Transverse colon (tissue), 4 donors: ENCODE measurements around the gene HHIPL2. TPM values are rescaled to one million over a fixed set of nuclear protein-coding genes. Genes with fewer than 3 reads are reported as not detected.

Source experiments
- DNase-seq: peaks from one replicate; pipeline ENCODE4 v3.0.0-alpha.2; 2019
- H3K27ac ChIP-seq, 4 donors: fragments of 200-600 bp; sonication (generic); 2 replicates each; pipeline ENCODE4 v1.5.1; 2016 to 2018; ENCODE audit warnings: inconsistent platforms in 4 of 4
- H3K27me3 ChIP-seq: fragments of 200-600 bp; sonication (generic); 2 replicates; pipeline ENCODE4 v1.5.1; 2017; ENCODE audit warnings: inconsistent platforms
- H3K36me3 ChIP-seq, 4 donors: fragments of 200-600 bp; sonication (generic); 2 replicates each; pipeline ENCODE4 v1.5.1; 2017 to 2019; ENCODE audit warnings: inconsistent platforms in 4 of 4
- H3K4me1 ChIP-seq, 4 donors: fragments of 200-600 bp; sonication (generic); 2 replicates each; pipeline ENCODE4 v1.5.1; 2017 to 2020; ENCODE audit warnings: inconsistent platforms in 4 of 4
- H3K4me3 ChIP-seq, 4 donors: fragments of 200-600 bp; sonication (generic); 1 replicate in 1 of 4; 2 replicates in 3 of 4; pipeline versions ENCODE4 v1.5.1 to v1.6.1; 2017 to 2019; ENCODE audit warnings: inconsistent platforms in 4 of 4
- H3K9me3 ChIP-seq, 2 donors: fragments of 200-600 bp; sonication (generic); 2 replicates each; pipeline ENCODE4 v1.5.1; 2017 to 2019; ENCODE audit warnings: inconsistent platforms in 2 of 2
- EP300 ChIP-seq: sonication (generic); formaldehyde crosslinking; IDR thresholded peaks from one replicate; pipeline ENCODE4 v1.6.1; 2017; ENCODE audit warnings: antibody characterized with exemption, low read depth
- POLR2A ChIP-seq: fragments of 450-650 bp; IDR thresholded peaks from one replicate; pipeline ENCODE4 v1.6.1; 2016; ENCODE audit warnings: antibody characterized with exemption, mild to moderate bottlenecking, moderate library complexity
- POLR2AphosphoS5 ChIP-seq, 3 donors: sonication (generic); formaldehyde crosslinking; IDR thresholded peaks; one replicate each; pipeline ENCODE4 v1.6.1; 2016; ENCODE audit warnings: antibody characterized with exemption in 3 of 3
- WGBS, 2 donors: methylation state at CpG; one replicate each; pipeline ENCODE4 v1.1.5; 2018; ENCODE audit warnings: low coverage in 1 of 2; 5-methylcytosine and 5-hydroxymethylcytosine counted together
- in situ Hi-C, 4 donors: fragments of 200-750 bp; cut with MboI; loops; one replicate each; pipeline versions ENCODE4 v1.15.0 to v1.15.1; 2017; ENCODE audit warnings: low sequenced_read_pairs in 3 of 4, low pct_ligation_motif_present in 1 of 4, low pct_unique_long_range_greater_than_20kb in 1 of 4
- intact Hi-C: fragments of 100-400 bp; cut with DNase I; formaldehyde crosslinking; loops from one replicate; pipeline ENCODE4 v1.15.1; 2023; ENCODE audit warnings: low total_unique reads
- total RNA-seq, 4 donors: library from RNA; depleted of rRNA; stranded (reverse); fragments of >200 nt; gene quantifications; one replicate each; pipeline ENCODE4 v1.1.0, GENCODE V29; 2016
- TF ChIP-seq, protein P1 (sequence below), 5 experiments: fragments of 200-600 bp in 3 of 5; fragments of 450-650 bp in 2 of 5; sonication (generic) in 3 of 5; IDR thresholded peaks; 1 replicate in 2 of 5; 2 replicates in 3 of 5; pipeline ENCODE4 v1.5.1; 2016 to 2017; ENCODE audit warnings: antibody characterized with exemption in 5 of 5, inconsistent platforms in 3 of 5, mild to moderate bottlenecking in 2 of 5, moderate library complexity in 1 of 5

The HHIPL2 gene
- total RNA-seq, 4 donors from 2014 or later, result 0.32 to 0.41 TPM; not detected in 2

DNA sequence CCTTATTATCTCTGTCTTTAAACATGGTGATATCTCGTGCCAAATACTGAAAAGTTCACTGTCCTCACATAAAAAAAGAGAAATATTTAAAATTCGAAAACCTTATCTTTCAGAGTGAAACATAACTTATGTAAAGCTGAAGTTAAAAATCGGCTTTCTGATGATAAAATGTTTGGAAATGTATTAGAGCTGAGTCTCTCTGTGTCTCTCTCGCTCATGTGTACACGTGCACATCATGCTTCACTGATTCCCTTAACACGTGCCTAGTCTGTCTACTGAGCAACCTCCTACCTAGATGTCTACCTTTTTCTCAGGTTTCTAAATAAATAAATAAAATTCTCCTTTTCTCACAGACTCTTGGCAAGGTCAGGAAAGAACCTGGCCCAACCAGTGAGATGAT is 17.1 kb downstream of the HHIPL2 start:
- Histone ChIP-seq H3K4me1 (no peaks in the 10 kb centered on the region), H3K9me3 (no peaks in the 10 kb centered on the region), H3K27me3 (no peaks in the 10 kb centered on the region), H3K27ac (no peak overlapping the region), H3K36me3 (no peaks in the 10 kb centered on the region), H3K4me3 (no peak overlapping the region)
- WGBS, 2 donors, result 72 to 73% methylated on average over 6 of the region's 6 CpGs
- in situ Hi-C loops (no loop called here), intact Hi-C loops (no loop called here)
- no peak for DNase-seq
- no peak for TF ChIP-seq EP300
- no peak for TF ChIP-seq POLR2AphosphoS5 (IDR thresholded peaks at IDR 0.05)
- no peak for TF ChIP-seq POLR2A
- TF ChIP-seq, protein P1, sequence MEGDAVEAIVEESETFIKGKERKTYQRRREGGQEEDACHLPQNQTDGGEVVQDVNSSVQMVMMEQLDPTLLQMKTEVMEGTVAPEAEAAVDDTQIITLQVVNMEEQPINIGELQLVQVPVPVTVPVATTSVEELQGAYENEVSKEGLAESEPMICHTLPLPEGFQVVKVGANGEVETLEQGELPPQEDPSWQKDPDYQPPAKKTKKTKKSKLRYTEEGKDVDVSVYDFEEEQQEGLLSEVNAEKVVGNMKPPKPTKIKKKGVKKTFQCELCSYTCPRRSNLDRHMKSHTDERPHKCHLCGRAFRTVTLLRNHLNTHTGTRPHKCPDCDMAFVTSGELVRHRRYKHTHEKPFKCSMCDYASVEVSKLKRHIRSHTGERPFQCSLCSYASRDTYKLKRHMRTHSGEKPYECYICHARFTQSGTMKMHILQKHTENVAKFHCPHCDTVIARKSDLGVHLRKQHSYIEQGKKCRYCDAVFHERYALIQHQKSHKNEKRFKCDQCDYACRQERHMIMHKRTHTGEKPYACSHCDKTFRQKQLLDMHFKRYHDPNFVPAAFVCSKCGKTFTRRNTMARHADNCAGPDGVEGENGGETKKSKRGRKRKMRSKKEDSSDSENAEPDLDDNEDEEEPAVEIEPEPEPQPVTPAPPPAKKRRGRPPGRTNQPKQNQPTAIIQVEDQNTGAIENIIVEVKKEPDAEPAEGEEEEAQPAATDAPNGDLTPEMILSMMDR (IDR thresholded peaks at IDR 0.05), result no peak

- Histone ChIP-seq H3K36me3 (no peaks in the 10 kb centered on the region), H3K4me1 (no peaks in the 10 kb centered on the region), H3K4me3 (no peak overlapping the region), H3K27me3 (no peaks in the 10 kb centered on the region), H3K27ac (no peak overlapping the region), H3K9me3 (no peaks in the 10 kb centered on the region)
- no peak for DNase-seq
- 73 to 80% methylated on average over 2 to 3 of the region's 3 CpGs for whole genome bisulfite sequencing, 2 donors
- no peak for TF ChIP-seq EP300
- no peak for TF ChIP-seq POLR2A
- TF ChIP-seq POLR2AphosphoS5 (IDR thresholded peaks at IDR 0.05), result no peak
- TF ChIP-seq, protein P1 (IDR thresholded peaks at IDR 0.05), result no peak
- intact Hi-C loops (no loop called here), in situ Hi-C loops (no loop called here)
These were observed 18.0 kb downstream of the HHIPL2 start for GRCh38 chr1:222529916-222530315.

DNA sequence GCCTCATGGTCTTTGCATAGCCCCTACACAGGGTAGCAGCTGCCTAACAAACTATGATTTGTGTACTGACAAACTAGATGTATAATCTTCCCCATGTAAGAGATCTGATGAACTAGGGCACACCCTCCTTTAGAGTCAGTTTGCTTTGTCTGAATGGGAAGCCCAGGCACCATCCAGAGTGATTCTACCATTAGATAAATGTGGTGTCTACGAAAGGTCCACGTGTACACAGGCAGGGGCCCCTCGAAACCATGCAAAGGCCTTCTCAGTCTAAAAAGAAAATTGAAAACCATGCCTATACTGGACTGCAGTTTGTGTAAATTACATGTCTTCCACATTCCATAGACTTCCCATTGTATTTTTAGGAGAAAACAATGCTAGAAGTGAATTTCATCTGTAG is 18.7 kb downstream of the HHIPL2 start:
- no peak for TF ChIP-seq EP300
- TF ChIP-seq POLR2AphosphoS5 (IDR thresholded peaks at IDR 0.05), result no peak
- no peak for TF ChIP-seq POLR2A
- TF ChIP-seq, protein P1 (IDR thresholded peaks at IDR 0.05), result no peak
- Histone ChIP-seq H3K9me3 (no peaks in the 10 kb centered on the region), H3K4me1 (no peaks in the 10 kb centered on the region), H3K27ac (no peak overlapping the region), H3K27me3 (no peaks in the 10 kb centered on the region), H3K36me3 (no peaks in the 10 kb centered on the region), H3K4me3 (no peak overlapping the region)
- DNase-seq, result no peak
- intact Hi-C loops (no loop called here), in situ Hi-C loops (no loop called here)
- 60 to 86% methylated on average over 1 to 3 of the region's 3 CpGs for WGBS, 2 donors

DNA sequence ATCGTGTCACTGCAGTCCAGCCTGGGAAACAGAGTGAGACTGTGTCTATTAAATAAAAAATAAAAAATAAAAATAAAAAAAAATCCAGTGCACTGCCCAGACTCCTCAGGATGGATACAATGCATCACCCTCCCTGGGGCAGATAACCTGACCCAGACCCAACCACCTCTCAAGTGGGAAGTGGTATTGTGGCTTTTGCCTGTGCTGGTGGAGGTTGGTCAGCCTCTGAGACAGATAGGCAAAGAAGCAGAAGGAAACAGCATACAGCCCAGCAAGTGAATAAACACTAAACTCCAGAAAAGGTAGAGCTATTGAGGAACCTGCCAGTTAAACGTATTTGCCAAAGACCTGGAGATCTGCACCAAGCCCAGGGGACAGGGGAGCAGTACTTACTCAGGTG is 22.0 kb downstream of the HHIPL2 start:
- intact Hi-C loops (no loop called here), in situ Hi-C loops (no loop called here)
- Histone ChIP-seq H3K27me3 (no peaks in the 10 kb centered on the region), H3K9me3 (no peaks in the 10 kb centered on the region), H3K4me3 (no peak overlapping the region), H3K4me1 (no peaks in the 10 kb centered on the region), H3K36me3 (no peaks in the 10 kb centered on the region), H3K27ac (no peak overlapping the region)
- TF ChIP-seq, protein P1 (IDR thresholded peaks at IDR 0.05), result no peak
- TF ChIP-seq POLR2AphosphoS5 (IDR thresholded peaks at IDR 0.05) (no peak), EP300 (no peak), POLR2A (no peak)
- 93% methylated on average over 2 of the region's 2 CpGs; no CpG with 5 or more reads in 1 of the 2 donors for WGBS, 2 donors
- DNase-seq, result no peak
